WTC11 (cell line): ENCODE results near the gene MZF1. TPM values are rescaled to one million over a fixed set of nuclear protein-coding genes. Genes with fewer than 3 reads are reported as not detected.

Source experiments
- ATAC-seq: fragments of 200-7000 bp; cut with Tn5 transposase; 2 replicates; pipeline ENCODE4 v1.10.0; 2021; ENCODE audit warnings: mild to moderate bottlenecking, moderate library complexity
- CTCF ChIA-PET: fragments of 300-600 bp; sonication (Branson Sonifier 250); formaldehyde crosslinking; loops from one replicate; lab custom pipeline; 2021; ENCODE audit warnings: antibody characterized with exemption; lab: Charles Lee
- POLR2A ChIA-PET: fragments of 350-600 bp; sonication (Branson Sonifier 250); formaldehyde crosslinking; loops from one replicate; lab custom pipeline; 2021; ENCODE audit warnings: antibody characterized with exemption; lab: Charles Lee
- DNase-seq: peaks from one replicate; pipeline ENCODE4 v3.0.0; 2021; ENCODE audit warnings: low spot score
- H3K27ac Mint-ChIP-seq: 2 replicates; pipeline ENCODE4 v1.8.0; 2021; ENCODE audit warnings: mixed read lengths
- H3K27me3 Mint-ChIP-seq: 2 replicates; pipeline ENCODE4 v1.8.0; 2021; ENCODE audit warnings: low read depth, mild to moderate bottlenecking, moderate library complexity, mixed read lengths
- H3K36me3 Mint-ChIP-seq: 2 replicates; pipeline ENCODE4 v1.8.0; 2021; ENCODE audit warnings: mixed read lengths
- H3K4me1 Mint-ChIP-seq: 2 replicates; pipeline ENCODE4 v1.8.0; 2022; ENCODE audit warnings: mixed read lengths
- H3K4me3 Mint-ChIP-seq: 2 replicates; pipeline ENCODE4 v1.8.0; 2021; ENCODE audit warnings: mild to moderate bottlenecking, moderate library complexity, mixed read lengths
- H3K9me3 Mint-ChIP-seq: 2 replicates; pipeline ENCODE4 v1.8.0; 2021; ENCODE audit warnings: mixed read lengths
- ATF1 ChIP-seq: sonication (generic); formaldehyde crosslinking; IDR thresholded peaks from 2 replicates; pipeline ENCODE4 v1.8.1; 2023; ENCODE audit warnings: mild to moderate bottlenecking, moderate library complexity, missing genetic modification reagents
- EMX1 ChIP-seq: fragments of 250-450 bp; sonication (Bioruptor Pico); IDR thresholded peaks from 2 replicates; pipeline ENCODE4 v1.8.0; 2021; ENCODE audit warnings: mild to moderate bottlenecking
- FOXK1 ChIP-seq: sonication (generic); formaldehyde crosslinking; IDR thresholded peaks from 2 replicates; pipeline ENCODE4 v1.8.0; 2022; ENCODE audit warnings: mild to moderate bottlenecking, moderate library complexity, missing genetic modification reagents
- HMGA2 ChIP-seq: fragments of 250-450 bp; sonication (Bioruptor Pico); IDR thresholded peaks from 2 replicates; pipeline ENCODE4 v1.4.0; 2021; ENCODE audit warnings: mild to moderate bottlenecking, moderate library complexity
- NFATC4 ChIP-seq: fragments of 250-450 bp; sonication (Bioruptor Pico); IDR thresholded peaks from 2 replicates; pipeline ENCODE4 v1.9.0; 2021; ENCODE audit warnings: mild to moderate bottlenecking
- RELA ChIP-seq: sonication (generic); formaldehyde crosslinking; IDR thresholded peaks from 2 replicates; pipeline ENCODE4 v1.8.1; 2022; ENCODE audit warnings: missing genetic modification reagents, mild to moderate bottlenecking, borderline replicate concordance
- TCF7 ChIP-seq: sonication (generic); formaldehyde crosslinking; IDR thresholded peaks from 2 replicates; pipeline ENCODE4 v1.8.0; 2022; ENCODE audit warnings: mild to moderate bottlenecking, low read depth, missing genetic modification reagents, moderate library complexity
- TEAD1 ChIP-seq: sonication (generic); formaldehyde crosslinking; IDR thresholded peaks from 2 replicates; pipeline ENCODE4 v1.8.0; 2022; ENCODE audit warnings: mild to moderate bottlenecking, missing genetic modification reagents
- ZNF219 ChIP-seq: sonication (generic); formaldehyde crosslinking; IDR thresholded peaks from 2 replicates; pipeline ENCODE4 v1.8.0; 2023; ENCODE audit warnings: missing genetic modification reagents, mild to moderate bottlenecking, borderline replicate concordance
- total RNA-seq: library from RNA; stranded (reverse); gene quantifications from 3 replicates; pipeline ENCODE4 v1.2.3, GENCODE V29; 2021
- TF ChIP-seq, protein P1 (sequence below): sonication (generic); formaldehyde crosslinking; IDR thresholded peaks from 2 replicates; pipeline ENCODE4 v1.8.1; 2022; ENCODE audit warnings: missing genetic modification reagents, borderline replicate concordance
- TF ChIP-seq, protein P2 (sequence below): sonication (generic); formaldehyde crosslinking; IDR thresholded peaks from 2 replicates; pipeline ENCODE4 v1.8.0; 2022; ENCODE audit warnings: missing genetic modification reagents
- TF ChIP-seq, protein P3 (sequence below): sonication (generic); formaldehyde crosslinking; IDR thresholded peaks from 2 replicates; pipeline ENCODE4 v1.8.0; 2023; ENCODE audit warnings: mild to moderate bottlenecking, missing genetic modification reagents
- TF ChIP-seq, protein P4 (sequence below): sonication (generic); formaldehyde crosslinking; IDR thresholded peaks from 2 replicates; pipeline ENCODE4 v1.8.1; 2022; ENCODE audit warnings: low read depth, missing genetic modification reagents, borderline replicate concordance
- TF ChIP-seq, protein P5 (sequence below): sonication (generic); formaldehyde crosslinking; IDR thresholded peaks from 2 replicates; pipeline ENCODE4 v1.8.1; 2022; ENCODE audit warnings: low read depth, mild to moderate bottlenecking, moderate library complexity, missing genetic modification reagents, borderline replicate concordance
- TF ChIP-seq, protein P6 (sequence below): sonication (generic); formaldehyde crosslinking; IDR thresholded peaks from 2 replicates; pipeline ENCODE4 v1.8.0; 2022; ENCODE audit warnings: mild to moderate bottlenecking, missing genetic modification reagents
- TF ChIP-seq, protein P7 (sequence below): fragments of 250-450 bp; sonication (Bioruptor Pico); IDR thresholded peaks from 2 replicates; pipeline ENCODE4 v1.9.0; 2021; ENCODE audit warnings: mild to moderate bottlenecking, borderline replicate concordance
- TF ChIP-seq, protein P8 (sequence below): sonication (generic); formaldehyde crosslinking; IDR thresholded peaks from 2 replicates; pipeline ENCODE4 v1.8.0; 2022; ENCODE audit warnings: mild to moderate bottlenecking, missing genetic modification reagents
- TF ChIP-seq, protein P9 (sequence below): sonication (generic); formaldehyde crosslinking; conservative IDR thresholded peaks from 2 replicates; pipeline ENCODE4 v1.8.1; 2022; ENCODE audit warnings: mild to moderate bottlenecking, missing genetic modification reagents

Gene MZF1
- total RNA-seq, 1 experiment from 2014 or later = 22.2 TPM

DNA sequence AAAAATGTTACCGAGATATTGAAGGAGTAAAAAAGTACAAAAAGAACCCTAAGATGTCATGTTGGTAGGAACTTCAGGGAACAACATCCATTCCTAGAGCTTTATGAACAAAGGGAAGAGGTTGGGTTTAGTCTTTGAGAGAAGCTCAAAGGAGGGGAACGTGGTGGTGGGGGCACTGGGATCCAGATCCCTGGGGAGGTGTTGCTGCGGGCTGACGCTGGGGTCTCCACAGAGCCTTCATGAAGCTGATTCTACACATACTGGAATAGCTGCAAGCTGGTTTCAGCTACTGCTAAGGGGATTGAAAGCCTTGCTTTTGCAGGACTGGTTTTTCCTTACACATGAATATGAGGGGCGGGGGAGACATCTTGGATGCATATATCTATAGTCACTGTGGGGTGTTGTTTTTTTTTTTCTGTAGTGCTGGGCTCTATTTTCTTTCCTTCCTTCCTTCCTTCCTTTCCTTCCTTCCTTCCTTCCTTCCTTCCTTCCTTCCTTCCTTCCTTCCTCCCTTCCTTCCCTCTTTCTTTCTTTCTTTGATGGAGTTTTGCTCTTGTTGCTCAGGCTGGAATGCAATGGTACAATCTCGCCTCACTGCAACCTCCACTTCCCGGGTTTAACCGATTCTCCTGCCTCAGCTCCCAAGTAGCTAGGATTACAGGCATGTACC lies 6.5 kb upstream of the MZF1 start:
- Mint-ChIP-seq H3K4me1 (peaks cover 10% of the 10 kb centered on the region), H3K27me3 (no peaks in the 10 kb centered on the region), H3K9me3 (no peaks in the 10 kb centered on the region), H3K36me3 (peaks cover 14% of the 10 kb centered on the region), H3K27ac (no peak overlapping the region), H3K4me3 (no peak overlapping the region)
- DNase-seq (no peak), ATAC-seq (no peak)
- CTCF ChIA-PET = interaction anchor here (1.2 to 5.0 kb wide), 2 partner anchors 60 to 66 kb away, joined by 4 to 32 read pairs; partner anchors contain the start of gene ZBTB45
- POLR2A ChIA-PET = interaction anchor here (2.0 kb wide), 1 partner anchor 17 kb away, joined by 8 read pairs; no protein-coding TSS in a partner anchor
- TF ChIP-seq TCF7 (CRISPR knock-in tag) = no peak
- TF ChIP-seq, protein P1, sequence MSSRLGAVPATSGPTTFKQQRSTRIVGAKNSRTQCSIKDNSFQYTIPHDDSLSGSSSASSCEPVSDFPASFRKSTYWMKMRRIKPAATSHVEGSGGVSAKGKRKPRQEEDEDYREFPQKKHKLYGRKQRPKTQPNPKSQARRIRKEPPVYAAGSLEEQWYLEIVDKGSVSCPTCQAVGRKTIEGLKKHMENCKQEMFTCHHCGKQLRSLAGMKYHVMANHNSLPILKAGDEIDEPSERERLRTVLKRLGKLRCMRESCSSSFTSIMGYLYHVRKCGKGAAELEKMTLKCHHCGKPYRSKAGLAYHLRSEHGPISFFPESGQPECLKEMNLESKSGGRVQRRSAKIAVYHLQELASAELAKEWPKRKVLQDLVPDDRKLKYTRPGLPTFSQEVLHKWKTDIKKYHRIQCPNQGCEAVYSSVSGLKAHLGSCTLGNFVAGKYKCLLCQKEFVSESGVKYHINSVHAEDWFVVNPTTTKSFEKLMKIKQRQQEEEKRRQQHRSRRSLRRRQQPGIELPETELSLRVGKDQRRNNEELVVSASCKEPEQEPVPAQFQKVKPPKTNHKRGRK (CRISPR knock-in tag) = no peak
- TF ChIP-seq, protein P2, sequence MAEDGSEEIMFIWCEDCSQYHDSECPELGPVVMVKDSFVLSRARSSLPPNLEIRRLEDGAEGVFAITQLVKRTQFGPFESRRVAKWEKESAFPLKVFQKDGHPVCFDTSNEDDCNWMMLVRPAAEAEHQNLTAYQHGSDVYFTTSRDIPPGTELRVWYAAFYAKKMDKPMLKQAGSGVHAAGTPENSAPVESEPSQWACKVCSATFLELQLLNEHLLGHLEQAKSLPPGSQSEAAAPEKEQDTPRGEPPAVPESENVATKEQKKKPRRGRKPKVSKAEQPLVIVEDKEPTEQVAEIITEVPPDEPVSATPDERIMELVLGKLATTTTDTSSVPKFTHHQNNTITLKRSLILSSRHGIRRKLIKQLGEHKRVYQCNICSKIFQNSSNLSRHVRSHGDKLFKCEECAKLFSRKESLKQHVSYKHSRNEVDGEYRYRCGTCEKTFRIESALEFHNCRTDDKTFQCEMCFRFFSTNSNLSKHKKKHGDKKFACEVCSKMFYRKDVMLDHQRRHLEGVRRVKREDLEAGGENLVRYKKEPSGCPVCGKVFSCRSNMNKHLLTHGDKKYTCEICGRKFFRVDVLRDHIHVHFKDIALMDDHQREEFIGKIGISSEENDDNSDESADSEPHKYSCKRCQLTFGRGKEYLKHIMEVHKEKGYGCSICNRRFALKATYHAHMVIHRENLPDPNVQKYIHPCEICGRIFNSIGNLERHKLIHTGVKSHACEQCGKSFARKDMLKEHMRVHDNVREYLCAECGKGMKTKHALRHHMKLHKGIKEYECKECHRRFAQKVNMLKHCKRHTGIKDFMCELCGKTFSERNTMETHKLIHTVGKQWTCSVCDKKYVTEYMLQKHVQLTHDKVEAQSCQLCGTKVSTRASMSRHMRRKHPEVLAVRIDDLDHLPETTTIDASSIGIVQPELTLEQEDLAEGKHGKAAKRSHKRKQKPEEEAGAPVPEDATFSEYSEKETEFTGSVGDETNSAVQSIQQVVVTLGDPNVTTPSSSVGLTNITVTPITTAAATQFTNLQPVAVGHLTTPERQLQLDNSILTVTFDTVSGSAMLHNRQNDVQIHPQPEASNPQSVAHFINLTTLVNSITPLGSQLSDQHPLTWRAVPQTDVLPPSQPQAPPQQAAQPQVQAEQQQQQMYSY (CRISPR knock-in tag) = no peak
- TF ChIP-seq, protein P3, sequence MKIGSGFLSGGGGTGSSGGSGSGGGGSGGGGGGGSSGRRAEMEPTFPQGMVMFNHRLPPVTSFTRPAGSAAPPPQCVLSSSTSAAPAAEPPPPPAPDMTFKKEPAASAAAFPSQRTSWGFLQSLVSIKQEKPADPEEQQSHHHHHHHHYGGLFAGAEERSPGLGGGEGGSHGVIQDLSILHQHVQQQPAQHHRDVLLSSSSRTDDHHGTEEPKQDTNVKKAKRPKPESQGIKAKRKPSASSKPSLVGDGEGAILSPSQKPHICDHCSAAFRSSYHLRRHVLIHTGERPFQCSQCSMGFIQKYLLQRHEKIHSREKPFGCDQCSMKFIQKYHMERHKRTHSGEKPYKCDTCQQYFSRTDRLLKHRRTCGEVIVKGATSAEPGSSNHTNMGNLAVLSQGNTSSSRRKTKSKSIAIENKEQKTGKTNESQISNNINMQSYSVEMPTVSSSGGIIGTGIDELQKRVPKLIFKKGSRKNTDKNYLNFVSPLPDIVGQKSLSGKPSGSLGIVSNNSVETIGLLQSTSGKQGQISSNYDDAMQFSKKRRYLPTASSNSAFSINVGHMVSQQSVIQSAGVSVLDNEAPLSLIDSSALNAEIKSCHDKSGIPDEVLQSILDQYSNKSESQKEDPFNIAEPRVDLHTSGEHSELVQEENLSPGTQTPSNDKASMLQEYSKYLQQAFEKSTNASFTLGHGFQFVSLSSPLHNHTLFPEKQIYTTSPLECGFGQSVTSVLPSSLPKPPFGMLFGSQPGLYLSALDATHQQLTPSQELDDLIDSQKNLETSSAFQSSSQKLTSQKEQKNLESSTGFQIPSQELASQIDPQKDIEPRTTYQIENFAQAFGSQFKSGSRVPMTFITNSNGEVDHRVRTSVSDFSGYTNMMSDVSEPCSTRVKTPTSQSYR (CRISPR knock-in tag) = no peak
- TF ChIP-seq EMX1 (CRISPR knock-in tag) = no peak
- no peak for TF ChIP-seq TEAD1
- no peak for TF ChIP-seq ATF1 (CRISPR knock-in tag)
- TF ChIP-seq, protein P4, sequence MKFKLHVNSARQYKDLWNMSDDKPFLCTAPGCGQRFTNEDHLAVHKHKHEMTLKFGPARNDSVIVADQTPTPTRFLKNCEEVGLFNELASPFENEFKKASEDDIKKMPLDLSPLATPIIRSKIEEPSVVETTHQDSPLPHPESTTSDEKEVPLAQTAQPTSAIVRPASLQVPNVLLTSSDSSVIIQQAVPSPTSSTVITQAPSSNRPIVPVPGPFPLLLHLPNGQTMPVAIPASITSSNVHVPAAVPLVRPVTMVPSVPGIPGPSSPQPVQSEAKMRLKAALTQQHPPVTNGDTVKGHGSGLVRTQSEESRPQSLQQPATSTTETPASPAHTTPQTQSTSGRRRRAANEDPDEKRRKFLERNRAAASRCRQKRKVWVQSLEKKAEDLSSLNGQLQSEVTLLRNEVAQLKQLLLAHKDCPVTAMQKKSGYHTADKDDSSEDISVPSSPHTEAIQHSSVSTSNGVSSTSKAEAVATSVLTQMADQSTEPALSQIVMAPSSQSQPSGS (CRISPR knock-in tag) = no peak
- TF ChIP-seq, protein P5, sequence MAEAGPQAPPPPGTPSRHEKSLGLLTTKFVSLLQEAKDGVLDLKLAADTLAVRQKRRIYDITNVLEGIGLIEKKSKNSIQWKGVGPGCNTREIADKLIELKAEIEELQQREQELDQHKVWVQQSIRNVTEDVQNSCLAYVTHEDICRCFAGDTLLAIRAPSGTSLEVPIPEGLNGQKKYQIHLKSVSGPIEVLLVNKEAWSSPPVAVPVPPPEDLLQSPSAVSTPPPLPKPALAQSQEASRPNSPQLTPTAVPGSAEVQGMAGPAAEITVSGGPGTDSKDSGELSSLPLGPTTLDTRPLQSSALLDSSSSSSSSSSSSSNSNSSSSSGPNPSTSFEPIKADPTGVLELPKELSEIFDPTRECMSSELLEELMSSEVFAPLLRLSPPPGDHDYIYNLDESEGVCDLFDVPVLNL = no peak
- TF ChIP-seq, protein P6, sequence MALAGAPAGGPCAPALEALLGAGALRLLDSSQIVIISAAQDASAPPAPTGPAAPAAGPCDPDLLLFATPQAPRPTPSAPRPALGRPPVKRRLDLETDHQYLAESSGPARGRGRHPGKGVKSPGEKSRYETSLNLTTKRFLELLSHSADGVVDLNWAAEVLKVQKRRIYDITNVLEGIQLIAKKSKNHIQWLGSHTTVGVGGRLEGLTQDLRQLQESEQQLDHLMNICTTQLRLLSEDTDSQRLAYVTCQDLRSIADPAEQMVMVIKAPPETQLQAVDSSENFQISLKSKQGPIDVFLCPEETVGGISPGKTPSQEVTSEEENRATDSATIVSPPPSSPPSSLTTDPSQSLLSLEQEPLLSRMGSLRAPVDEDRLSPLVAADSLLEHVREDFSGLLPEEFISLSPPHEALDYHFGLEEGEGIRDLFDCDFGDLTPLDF (CRISPR knock-in tag) = no peak
- no peak for TF ChIP-seq ZNF219
- TF ChIP-seq, protein P7, sequence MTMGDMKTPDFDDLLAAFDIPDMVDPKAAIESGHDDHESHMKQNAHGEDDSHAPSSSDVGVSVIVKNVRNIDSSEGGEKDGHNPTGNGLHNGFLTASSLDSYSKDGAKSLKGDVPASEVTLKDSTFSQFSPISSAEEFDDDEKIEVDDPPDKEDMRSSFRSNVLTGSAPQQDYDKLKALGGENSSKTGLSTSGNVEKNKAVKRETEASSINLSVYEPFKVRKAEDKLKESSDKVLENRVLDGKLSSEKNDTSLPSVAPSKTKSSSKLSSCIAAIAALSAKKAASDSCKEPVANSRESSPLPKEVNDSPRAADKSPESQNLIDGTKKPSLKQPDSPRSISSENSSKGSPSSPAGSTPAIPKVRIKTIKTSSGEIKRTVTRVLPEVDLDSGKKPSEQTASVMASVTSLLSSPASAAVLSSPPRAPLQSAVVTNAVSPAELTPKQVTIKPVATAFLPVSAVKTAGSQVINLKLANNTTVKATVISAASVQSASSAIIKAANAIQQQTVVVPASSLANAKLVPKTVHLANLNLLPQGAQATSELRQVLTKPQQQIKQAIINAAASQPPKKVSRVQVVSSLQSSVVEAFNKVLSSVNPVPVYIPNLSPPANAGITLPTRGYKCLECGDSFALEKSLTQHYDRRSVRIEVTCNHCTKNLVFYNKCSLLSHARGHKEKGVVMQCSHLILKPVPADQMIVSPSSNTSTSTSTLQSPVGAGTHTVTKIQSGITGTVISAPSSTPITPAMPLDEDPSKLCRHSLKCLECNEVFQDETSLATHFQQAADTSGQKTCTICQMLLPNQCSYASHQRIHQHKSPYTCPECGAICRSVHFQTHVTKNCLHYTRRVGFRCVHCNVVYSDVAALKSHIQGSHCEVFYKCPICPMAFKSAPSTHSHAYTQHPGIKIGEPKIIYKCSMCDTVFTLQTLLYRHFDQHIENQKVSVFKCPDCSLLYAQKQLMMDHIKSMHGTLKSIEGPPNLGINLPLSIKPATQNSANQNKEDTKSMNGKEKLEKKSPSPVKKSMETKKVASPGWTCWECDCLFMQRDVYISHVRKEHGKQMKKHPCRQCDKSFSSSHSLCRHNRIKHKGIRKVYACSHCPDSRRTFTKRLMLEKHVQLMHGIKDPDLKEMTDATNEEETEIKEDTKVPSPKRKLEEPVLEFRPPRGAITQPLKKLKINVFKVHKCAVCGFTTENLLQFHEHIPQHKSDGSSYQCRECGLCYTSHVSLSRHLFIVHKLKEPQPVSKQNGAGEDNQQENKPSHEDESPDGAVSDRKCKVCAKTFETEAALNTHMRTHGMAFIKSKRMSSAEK (CRISPR knock-in tag) = no peak
- TF ChIP-seq, protein P8, sequence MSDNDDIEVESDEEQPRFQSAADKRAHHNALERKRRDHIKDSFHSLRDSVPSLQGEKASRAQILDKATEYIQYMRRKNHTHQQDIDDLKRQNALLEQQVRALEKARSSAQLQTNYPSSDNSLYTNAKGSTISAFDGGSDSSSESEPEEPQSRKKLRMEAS (CRISPR knock-in tag) = no peak
- TF ChIP-seq HMGA2 (CRISPR knock-in tag) = no peak
- no peak for TF ChIP-seq FOXK1 (CRISPR knock-in tag)
- no peak for TF ChIP-seq NFATC4 (CRISPR knock-in tag)
- no peak for TF ChIP-seq RELA
- TF ChIP-seq, protein P9, sequence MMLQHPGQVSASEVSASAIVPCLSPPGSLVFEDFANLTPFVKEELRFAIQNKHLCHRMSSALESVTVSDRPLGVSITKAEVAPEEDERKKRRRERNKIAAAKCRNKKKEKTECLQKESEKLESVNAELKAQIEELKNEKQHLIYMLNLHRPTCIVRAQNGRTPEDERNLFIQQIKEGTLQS (CRISPR knock-in tag) = no peak
